HepG2 (cell line): ENCODE measurements around the gene LIPC. TPM values are rescaled to one million over a fixed set of nuclear protein-coding genes. Genes with fewer than 3 reads are reported as not detected.

Source experiments
- ATAC-seq: fragments of 200-7000 bp; cut with Tn5 transposase; 3 replicates; pipeline ENCODE4 v1.9.1; 2020; ENCODE audit warnings: mild to moderate bottlenecking, moderate library complexity
- BruUV-seq: library from RNA; stranded (reverse); fragments of 400-500 nt; replicated peaks from 2 replicates; lab custom pipeline; 2021; lab: Mats Ljungman, UMichigan
- CTCF ChIA-PET: fragments of 300-600 bp; formaldehyde crosslinking; extraction: SDS; loops from one replicate; lab custom pipeline; 2021; ENCODE audit warnings: low total read pairs, inconsistent platforms, low intra/inter-chr PET ratio; lab: Yijun Ruan, JAX
- POLR2A ChIA-PET: fragments of 350-600 bp; sonication (Branson Sonifier 250); formaldehyde crosslinking; loops from one replicate; lab custom pipeline; 2020; ENCODE audit warnings: antibody characterized with exemption, inconsistent platforms; lab: Yijun Ruan, JAX
- DNase-seq: peaks from one replicate; pipeline ENCODE4 v3.0.0-alpha.2; 2015; ENCODE audit warnings: low spot score
- FAIRE-seq: peaks from 3 replicates; lab custom pipeline; 2011; peaks lifted over from hg19 to GRCh38; lab: Jason Lieb, UNC
- H2AFZ ChIP-seq: one replicate; pipeline ENCODE4 v1.6.1; 2011; ENCODE audit warnings: low read length, inconsistent platforms
- H3K27ac ChIP-seq: fragments of 300-600 bp; 3 replicates; pipeline ENCODE4 v1.8.0; 2011; ENCODE audit warnings: mixed run types, mild to moderate bottlenecking, mixed read lengths, low read length, inconsistent platforms; ENCODE audit not compliant: insufficient read depth; ENCODE audit errors: extremely low read length
- H3K27me3 ChIP-seq, 2 experiments: fragments of 200-600 bp in 1 of 2; 2 replicates in 1 of 2; 3 replicates in 1 of 2; pipeline versions ENCODE4 v1.6.0 to v1.8.0; 2011; ENCODE audit warnings: low read length in 2 of 2, mild to moderate bottlenecking in 2 of 2, moderate library complexity in 2 of 2, inconsistent platforms in 1 of 2; ENCODE audit not compliant: insufficient read depth in 2 of 2, control insufficient read depth in 1 of 2
- H3K36me3 ChIP-seq, 2 experiments: fragments of 200-600 bp in 1 of 2; replicated peaks in 1 of 2; 2 replicates in 1 of 2; 3 replicates in 1 of 2; pipeline versions ENCODE4 v1.5.1 to v1.8.0; 2011; ENCODE audit warnings: low read length in 2 of 2, inconsistent platforms in 1 of 2; ENCODE audit not compliant: insufficient read depth in 2 of 2, control insufficient read depth in 1 of 2
- H3K4me1 ChIP-seq: 2 replicates; pipeline ENCODE4 v1.5.1; 2012; ENCODE audit warnings: low read length, inconsistent platforms; ENCODE audit not compliant: insufficient read depth
- H3K4me2 ChIP-seq: 2 replicates; pipeline ENCODE4 v1.6.0; 2011; ENCODE audit warnings: low read depth, low read length, inconsistent platforms
- H3K4me3 ChIP-seq, 3 experiments: fragments of 200-600 bp in 1 of 3; sonication (generic), shearing (Covaris generic) in 1 of 3; replicated peaks in 1 of 3; 2 replicates each; pipeline ENCODE4 v1.5.1; 2011 to 2016; ENCODE audit warnings: low read length in 3 of 3, inconsistent platforms in 2 of 3, low read depth in 2 of 3, mild to moderate bottlenecking in 2 of 3, control low read depth in 1 of 3, mixed read lengths in 1 of 3; ENCODE audit not compliant: insufficient read depth in 1 of 3
- H3K79me2 ChIP-seq: one replicate; pipeline ENCODE4 v1.6.1; 2011; ENCODE audit warnings: low read length, inconsistent platforms; ENCODE audit not compliant: insufficient read depth
- H3K9ac ChIP-seq: 2 replicates; pipeline ENCODE4 v1.6.0; 2011; ENCODE audit warnings: mild to moderate bottlenecking, low read depth, low read length, inconsistent platforms; ENCODE audit not compliant: insufficient read depth
- H3K9me3 ChIP-seq: 2 replicates; pipeline ENCODE4 v1.5.1; 2012; ENCODE audit warnings: mild to moderate bottlenecking, low read length
- H4K20me1 ChIP-seq: 2 replicates; pipeline ENCODE4 v1.6.0; 2011; ENCODE audit warnings: inconsistent platforms, mild to moderate bottlenecking, low read length, moderate library complexity; ENCODE audit not compliant: insufficient read depth
- MAFF ChIP-seq: IDR thresholded peaks from 2 replicates; pipeline ENCODE4 v1.6.1; 2011; ENCODE audit warnings: low read depth, low read length, improper control_type of control experiment
- MAFK ChIP-seq, 2 experiments: IDR thresholded peaks in 1 of 2; conservative IDR thresholded peaks in 1 of 2; 2 replicates each; pipeline ENCODE4 v1.6.1; 2011; ENCODE audit warnings: improper control_type of control experiment in 2 of 2, low read length in 2 of 2
- MIER2 ChIP-seq: IDR thresholded peaks from 2 replicates; pipeline ENCODE4 v1.6.1; 2016; ENCODE audit warnings: missing biosample characterization, missing genetic modification reagents
- SRSF4 ChIP-seq: fragments of 200-400 bp; formaldehyde crosslinking; IDR thresholded peaks from one replicate; pipeline ENCODE4 v1.6.1; 2018; ENCODE audit warnings: mild to moderate bottlenecking, low read depth, low read length, moderate library complexity; ENCODE audit not compliant: poor library complexity, severe bottlenecking
- ZNF644 ChIP-seq: IDR thresholded peaks from 2 replicates; pipeline ENCODE4 v1.6.1; 2016; ENCODE audit warnings: low read depth
- WGBS: methylation state at CpG from one replicate; pipeline ENCODE4 v1.1.6; 2017; ENCODE audit warnings: low lambda C conversion rate; 5-methylcytosine and 5-hydroxymethylcytosine counted together
- in situ Hi-C: cut with HindIII; loops from 2 replicates; pipeline ENCODE4 v1.10.0; 2017; ENCODE audit warnings: low pct_unique_long_range_greater_than_20kb; ENCODE audit not compliant: extremely low pct_ligation_motif_present
- intact Hi-C: fragments of 100-400 bp; cut with micrococcal nuclease; formaldehyde crosslinking; loops from one replicate; pipeline ENCODE4 v1.10.0; 2022; ENCODE audit not compliant: unreplicated experiment
- polyA plus RNA-seq, 8 experiments: library from polyadenylated mRNA; depleted of rRNA in 3 of 8; stranded (reverse) in 7 of 8; unstranded in 1 of 8; fragments of >200 nt; fragmentation: Illumina TruSeq in 4 of 8; extraction: Trizol in 4 of 8; gene quantifications; 2 replicates each; pipeline versions ENCODE4 v1.2.1 to v1.2.3, GENCODE V29; 2011 to 2016; ENCODE audit warnings: low read depth in 4 of 8, missing spikeins in 1 of 8, mixed read lengths in 1 of 8; ENCODE audit not compliant: insufficient read depth in 1 of 8
- total RNA-seq, 5 experiments: library from RNA; depleted of rRNA; stranded (reverse); fragments of >200 nt; fragmentation: Illumina TruSeq; extraction: Trizol; gene quantifications; 2 replicates each; pipeline ENCODE4 v1.2.3, GENCODE V29; 2016; ENCODE audit warnings: low read depth in 1 of 5

Gene LIPC
- total and polyA plus RNA-seq, 2 of the 13 experiments (the other 11 are each of a cell fraction or from before 2014, with no cell fraction given): 26.0 to 38.0 TPM

GRCh38 chr15:58523634-58524033, 91.8 kb downstream of the LIPC start:
- Histone ChIP-seq H3K4me3 (no peak overlapping the region), H4K20me1 (no peaks in the 10 kb centered on the region), H3K4me2 (no peak overlapping the region), H3K27me3 (no peaks in the 10 kb centered on the region), H3K9me3 (no peaks in the 10 kb centered on the region), H2AFZ (no peak overlapping the region), H3K79me2 (no peaks in the 10 kb centered on the region), H3K9ac (no peak overlapping the region), H3K36me3 (no peaks in the 10 kb centered on the region), H3K27ac (no peak overlapping the region), H3K4me1 (peaks cover 51% of the 10 kb centered on the region)
- FAIRE-seq: no peak
- no peak for ATAC-seq
- TF ChIP-seq SRSF4: no peak
- in situ Hi-C loops: loop anchor here (10.0 kb wide), 1 partner anchor 49 kb away; no protein-coding TSS in a partner anchor
- WGBS: 96% methylated on average over 5 of the region's 5 CpGs
- ChIA-PET POLR2A (interaction anchor here (0.8 to 1.4 kb wide), 4 partner anchors 23 to 47 kb away, joined by 3 to 4 read pairs (median 4); no protein-coding TSS in a partner anchor), CTCF (no interaction called here)
- no TSS peak for BruUV-seq
- intact Hi-C loops: no loop called here
- no peak for DNase-seq

- no peaks in the 10 kb centered on the region for H3K36me3 ChIP-seq
- in situ Hi-C loops: loop anchor here (10.0 kb wide), 1 partner anchor 49 kb away; no protein-coding TSS in a partner anchor
- no peaks in the 10 kb centered on the region for H3K79me2 ChIP-seq
- 98% methylated on average over 2 of the region's 2 CpGs for WGBS
- DNase-seq: peak; percentile 10
- CTCF ChIA-PET: no interaction called here
- TF ChIP-seq MAFF (peak; percentile 72), ZNF644 (CRISPR knock-in tag) (peak; percentile 54; the same call in 1 of the 2 replicates), MIER2 (CRISPR knock-in tag) (no peak), MAFK (conservative IDR thresholded peaks at IDR 0.05 in 1 of 2, IDR thresholded peaks at IDR 0.05 in 1 of 2; ENCODE audit: low read length in 2 of 2) (peak; percentile 60 to 79; a peak in 3 of 4 replicates)
- TF ChIP-seq, all 625 proteins: peak for 3
- Histone ChIP-seq H3K27me3 (no peaks in the 10 kb centered on the region), H4K20me1 (no peaks in the 10 kb centered on the region), H3K27ac (no peak overlapping the region), H3K4me1 (peaks cover 57% of the 10 kb centered on the region), H3K9ac (no peak overlapping the region), H2AFZ (no peak overlapping the region), H3K4me3 (no peak overlapping the region), H3K9me3 (no peaks in the 10 kb centered on the region), H3K4me2 (no peak overlapping the region)
- BruUV-seq: no TSS peak
- FAIRE-seq: no peak
- intact Hi-C loops: no loop called here
- POLR2A ChIA-PET: interaction anchor here (0.9 to 1.4 kb wide), 2 partner anchors 28 to 48 kb away, joined by 3 to 4 read pairs; no protein-coding TSS in a partner anchor
- no peak for ATAC-seq
These were observed 92.5 kb downstream of the LIPC start for GRCh38 chr15:58524247-58524646.
